ENCODE data around the gene PHLDA3.

DNA sequence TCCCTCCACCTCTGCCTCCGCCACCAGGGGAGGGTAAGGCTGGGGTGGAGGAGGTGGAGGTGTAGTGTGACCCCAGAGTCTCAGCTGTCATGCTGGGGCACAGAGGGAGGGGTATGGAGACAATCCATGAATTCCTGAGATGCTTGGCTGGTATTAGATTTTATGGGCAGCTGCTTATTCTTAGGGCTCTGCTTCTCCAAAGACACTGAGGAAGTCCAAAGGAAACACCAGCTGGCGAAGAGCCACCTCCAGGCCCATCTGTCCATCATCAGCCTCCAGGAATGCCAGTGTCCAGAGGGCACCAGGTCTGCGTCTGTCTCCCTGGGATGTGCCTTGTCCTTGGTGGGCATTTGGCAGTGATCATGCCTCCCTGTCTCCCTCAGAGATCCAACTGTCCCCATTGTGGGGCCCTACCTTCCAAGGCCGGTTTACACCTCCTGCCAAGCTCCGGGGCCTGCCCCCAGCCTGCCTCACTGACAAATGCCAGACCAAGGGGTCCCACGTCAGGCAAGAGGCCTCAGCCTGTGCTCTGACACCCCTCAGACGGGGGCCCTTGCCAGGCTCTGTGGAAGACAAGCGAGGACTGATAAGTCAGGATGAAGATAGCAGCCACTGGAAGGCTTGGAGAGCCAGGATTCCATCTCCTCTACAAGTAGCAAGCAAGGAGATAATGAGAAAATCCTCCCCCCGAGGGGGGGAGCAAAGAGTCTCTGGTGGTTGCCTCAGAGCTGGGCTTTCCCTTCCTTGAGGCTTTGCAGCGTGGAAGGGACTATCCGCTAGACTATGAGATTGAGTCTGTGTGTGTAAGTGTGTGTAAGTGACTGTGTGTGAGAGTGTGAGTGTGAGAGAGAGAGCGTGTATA is 49.0 kb downstream of the PHLDA3 start:
- TF ChIP-seq, protein P1, sequence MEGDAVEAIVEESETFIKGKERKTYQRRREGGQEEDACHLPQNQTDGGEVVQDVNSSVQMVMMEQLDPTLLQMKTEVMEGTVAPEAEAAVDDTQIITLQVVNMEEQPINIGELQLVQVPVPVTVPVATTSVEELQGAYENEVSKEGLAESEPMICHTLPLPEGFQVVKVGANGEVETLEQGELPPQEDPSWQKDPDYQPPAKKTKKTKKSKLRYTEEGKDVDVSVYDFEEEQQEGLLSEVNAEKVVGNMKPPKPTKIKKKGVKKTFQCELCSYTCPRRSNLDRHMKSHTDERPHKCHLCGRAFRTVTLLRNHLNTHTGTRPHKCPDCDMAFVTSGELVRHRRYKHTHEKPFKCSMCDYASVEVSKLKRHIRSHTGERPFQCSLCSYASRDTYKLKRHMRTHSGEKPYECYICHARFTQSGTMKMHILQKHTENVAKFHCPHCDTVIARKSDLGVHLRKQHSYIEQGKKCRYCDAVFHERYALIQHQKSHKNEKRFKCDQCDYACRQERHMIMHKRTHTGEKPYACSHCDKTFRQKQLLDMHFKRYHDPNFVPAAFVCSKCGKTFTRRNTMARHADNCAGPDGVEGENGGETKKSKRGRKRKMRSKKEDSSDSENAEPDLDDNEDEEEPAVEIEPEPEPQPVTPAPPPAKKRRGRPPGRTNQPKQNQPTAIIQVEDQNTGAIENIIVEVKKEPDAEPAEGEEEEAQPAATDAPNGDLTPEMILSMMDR (IDR thresholded peaks at IDR 0.05; ENCODE audit: low read depth, low read length, missing input control): no peak
- no peak for TF ChIP-seq GABPA (IDR thresholded peaks at IDR 0.05 in 1 of 2, conservative IDR thresholded peaks at IDR 0.05 in 1 of 2)
